ENCODE data around the gene PRKCZ.

The PRKCZ gene

GRCh38 chr1:2025491-2025981, 24.7 kb upstream of the PRKCZ start:
- no peak for FAIRE-seq

GRCh38 chr1:2027961-2028583, 22.1 kb upstream of the PRKCZ start:
- FAIRE-seq: no peak

GRCh38 chr1:2028870-2029560, 21.2 kb upstream of the PRKCZ start:
- FAIRE-seq: no peak

DNA sequence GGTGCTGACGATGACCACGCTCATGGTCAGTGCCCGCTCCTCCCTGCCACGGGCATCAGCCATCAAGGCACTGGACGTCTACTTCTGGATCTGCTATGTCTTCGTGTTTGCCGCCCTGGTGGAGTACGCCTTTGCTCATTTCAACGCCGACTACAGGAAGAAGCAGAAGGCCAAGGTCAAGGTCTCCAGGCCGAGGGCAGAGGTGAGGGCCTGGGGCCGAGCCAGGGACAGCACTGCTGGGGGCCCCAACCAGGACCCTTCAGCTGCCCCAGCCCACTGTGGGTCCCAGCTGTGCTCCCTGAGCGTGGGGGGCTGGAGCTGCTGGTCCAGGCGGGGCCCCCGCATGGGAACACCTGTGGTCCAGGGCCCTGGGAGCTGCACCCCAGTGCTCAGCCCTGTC, 20.6 kb upstream of the PRKCZ start:
- FAIRE-seq: no peak

- FAIRE-seq: no peak
These were observed 19.9 kb upstream of the PRKCZ start for GRCh38 chr1:2030076-2030871.

GRCh38 chr1:2031546-2032540, 18.4 kb upstream of the PRKCZ start:
- no peak for FAIRE-seq

- FAIRE-seq: no peak
These were observed 17.5 kb upstream of the PRKCZ start for GRCh38 chr1:2032737-2033136.

DNA sequence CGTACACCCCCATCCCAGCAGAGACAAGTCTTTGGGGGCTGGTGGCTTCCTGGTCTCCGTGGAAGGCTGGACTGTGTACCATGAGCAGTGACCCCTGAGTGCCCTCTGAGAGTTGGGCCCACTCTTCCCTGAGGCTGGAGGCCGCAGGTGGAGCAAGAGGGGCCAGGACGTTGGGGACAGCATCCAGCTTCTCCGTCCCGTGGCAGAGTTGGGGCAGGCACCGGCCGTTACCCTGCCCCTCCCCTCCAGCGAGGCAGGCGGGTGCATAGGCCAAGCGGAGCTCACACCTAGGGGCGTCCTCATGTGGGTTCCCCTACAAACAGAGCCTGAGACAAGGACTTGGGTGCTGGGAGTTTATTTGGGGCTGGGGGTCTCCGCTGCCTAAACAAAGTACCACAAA, 17.0 kb upstream of the PRKCZ start:
- FAIRE-seq: no peak

DNA sequence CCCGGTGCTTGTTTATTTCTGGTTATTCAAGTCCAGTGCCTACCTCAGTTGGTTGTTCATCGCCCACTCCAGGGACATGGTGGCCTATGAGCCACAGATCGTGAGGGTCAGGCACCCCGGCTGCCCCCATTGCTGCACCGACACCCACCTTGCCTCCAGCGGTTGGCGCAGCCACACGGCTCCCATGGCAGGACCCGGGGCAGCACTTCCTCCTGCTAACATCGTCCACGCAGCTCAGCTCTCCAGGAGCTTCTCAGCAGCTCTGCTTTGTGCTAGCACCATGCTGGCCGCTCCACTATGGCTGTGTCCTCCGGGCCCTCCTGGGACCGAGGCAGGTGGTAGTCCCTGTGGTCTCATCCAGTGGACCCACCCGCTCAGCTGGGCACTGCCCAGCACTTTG, 13.9 kb upstream of the PRKCZ start:
- FAIRE-seq: no peak

- FAIRE-seq: no peak
These were observed 12.8 kb upstream of the PRKCZ start for GRCh38 chr1:2037314-2037979.

DNA sequence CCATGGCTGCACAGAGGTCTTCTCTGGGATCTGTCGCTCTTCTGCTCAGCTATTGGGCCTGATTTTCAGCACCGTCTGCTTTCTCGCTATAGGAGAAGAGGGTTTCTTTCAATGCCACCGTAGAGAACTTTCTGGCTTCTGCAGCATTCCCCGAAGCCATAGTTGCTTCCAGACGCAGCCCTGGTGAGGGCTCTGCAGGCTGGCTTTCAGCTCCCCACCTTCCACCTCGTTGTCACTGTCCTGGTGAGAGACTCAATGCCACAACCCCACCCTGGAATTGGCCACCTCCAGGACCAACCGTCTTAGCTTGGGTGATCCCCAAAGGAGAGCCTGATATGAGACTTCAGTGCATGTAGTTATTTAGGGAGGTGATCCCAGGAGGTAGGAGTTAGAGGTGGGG, 12.0 kb upstream of the PRKCZ start:
- no peak for FAIRE-seq

GRCh38 chr1:2039251-2039650, 11.0 kb upstream of the PRKCZ start:
- no peak for FAIRE-seq

DNA sequence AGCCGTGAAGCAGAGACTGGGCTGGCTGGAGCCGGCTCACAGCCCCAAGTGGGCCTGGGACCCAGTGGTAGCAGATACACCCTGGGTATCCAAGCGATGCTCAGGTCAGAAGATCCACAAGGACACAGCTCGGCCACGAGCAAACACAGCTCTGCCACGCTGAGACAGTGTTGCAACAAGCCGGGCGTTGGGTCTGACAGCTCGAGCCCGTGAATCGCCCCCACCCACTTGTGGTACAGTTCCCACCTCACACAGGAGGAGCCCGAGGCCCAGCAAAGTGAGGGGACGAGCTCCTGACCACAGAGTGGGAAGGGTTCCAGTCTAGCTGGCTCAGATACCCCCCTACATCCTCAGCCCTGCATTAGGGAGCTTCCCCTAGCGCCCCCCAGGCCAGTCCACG, 8.9 kb upstream of the PRKCZ start:
- no peak for FAIRE-seq

DNA sequence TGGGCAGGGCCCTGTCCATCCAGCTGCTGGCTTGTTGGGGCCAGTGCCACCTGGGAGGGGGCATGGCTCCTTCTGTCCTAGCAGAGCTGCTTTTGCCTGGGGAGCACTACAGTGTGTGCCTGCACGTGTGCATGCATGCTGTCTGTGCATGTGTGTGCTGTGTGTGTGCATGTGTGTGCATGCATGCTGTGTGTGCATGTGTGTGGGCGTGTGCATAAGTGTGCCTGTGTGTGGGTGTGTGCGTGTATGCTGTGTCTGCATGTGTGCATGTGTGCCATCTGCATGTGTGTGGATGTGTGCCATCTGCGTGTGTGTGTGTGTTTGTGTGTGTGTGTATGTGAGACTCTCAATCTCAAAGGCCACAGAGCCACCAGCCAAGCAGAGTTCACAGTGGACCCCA, 8.3 kb upstream of the PRKCZ start:
- no peak for FAIRE-seq

DNA sequence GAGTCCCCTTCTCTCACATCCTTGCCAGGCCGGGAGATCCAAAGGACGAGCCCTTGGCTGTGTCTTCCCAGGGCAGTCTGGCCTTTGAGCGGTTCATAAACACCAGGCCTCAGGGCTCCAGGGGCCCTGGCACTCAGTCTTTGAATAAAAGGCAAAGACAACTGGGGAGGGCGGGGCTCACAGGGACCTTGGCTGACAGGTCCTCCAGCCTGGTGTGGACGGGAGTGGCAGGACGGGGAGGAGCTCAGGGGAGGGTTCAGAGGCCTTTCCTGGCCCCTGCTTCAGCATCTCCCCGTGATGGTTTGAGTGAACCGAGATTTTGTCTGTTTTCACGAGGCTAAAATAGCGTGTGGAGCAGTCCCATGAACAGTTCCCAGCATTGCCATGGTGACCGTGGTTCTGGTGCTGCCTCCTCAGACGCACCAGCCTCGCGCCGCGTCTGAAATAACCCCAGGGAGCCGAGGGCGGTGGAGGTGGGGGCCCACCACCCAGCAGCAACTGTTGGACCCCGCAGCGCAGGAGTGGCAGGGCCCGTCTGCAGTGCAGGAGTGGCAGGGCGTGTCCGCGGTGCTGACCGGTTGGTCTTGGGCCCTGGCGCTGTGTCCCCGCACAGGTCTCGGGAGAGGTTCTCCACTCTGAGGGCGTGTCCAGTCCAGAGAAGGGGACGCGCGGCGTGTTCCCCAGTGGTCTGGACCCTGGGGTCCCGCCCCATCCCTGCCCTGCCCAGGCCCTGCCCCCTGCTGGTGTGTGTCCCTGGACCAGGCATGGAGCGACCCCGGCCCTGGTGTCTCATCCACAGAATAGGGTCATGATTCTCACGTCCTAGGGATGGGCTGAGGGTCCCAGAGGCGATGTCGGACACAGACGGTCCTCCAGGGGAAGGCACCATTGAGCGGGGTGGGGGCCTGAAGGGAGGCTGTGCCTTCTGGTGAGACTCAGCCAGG, 7.1 kb upstream of the PRKCZ start:
- no peak for FAIRE-seq

DNA sequence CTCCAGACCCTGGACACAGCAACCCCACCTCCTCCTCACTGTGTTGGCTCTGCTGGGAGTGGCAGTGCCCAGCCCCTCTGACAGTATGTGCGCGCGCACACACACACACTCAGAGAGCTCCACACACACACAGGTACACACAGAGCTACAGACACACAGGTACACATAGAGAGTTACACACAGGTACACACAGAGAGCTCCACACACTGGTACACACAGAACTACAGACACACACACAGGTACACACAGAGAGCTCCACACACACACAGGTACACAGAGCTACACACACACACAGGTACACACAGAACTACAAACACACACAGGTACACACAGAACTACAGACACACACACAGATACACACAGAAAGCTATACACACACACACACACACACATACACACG, 6.3 kb upstream of the PRKCZ start:
- no peak for FAIRE-seq

DNA sequence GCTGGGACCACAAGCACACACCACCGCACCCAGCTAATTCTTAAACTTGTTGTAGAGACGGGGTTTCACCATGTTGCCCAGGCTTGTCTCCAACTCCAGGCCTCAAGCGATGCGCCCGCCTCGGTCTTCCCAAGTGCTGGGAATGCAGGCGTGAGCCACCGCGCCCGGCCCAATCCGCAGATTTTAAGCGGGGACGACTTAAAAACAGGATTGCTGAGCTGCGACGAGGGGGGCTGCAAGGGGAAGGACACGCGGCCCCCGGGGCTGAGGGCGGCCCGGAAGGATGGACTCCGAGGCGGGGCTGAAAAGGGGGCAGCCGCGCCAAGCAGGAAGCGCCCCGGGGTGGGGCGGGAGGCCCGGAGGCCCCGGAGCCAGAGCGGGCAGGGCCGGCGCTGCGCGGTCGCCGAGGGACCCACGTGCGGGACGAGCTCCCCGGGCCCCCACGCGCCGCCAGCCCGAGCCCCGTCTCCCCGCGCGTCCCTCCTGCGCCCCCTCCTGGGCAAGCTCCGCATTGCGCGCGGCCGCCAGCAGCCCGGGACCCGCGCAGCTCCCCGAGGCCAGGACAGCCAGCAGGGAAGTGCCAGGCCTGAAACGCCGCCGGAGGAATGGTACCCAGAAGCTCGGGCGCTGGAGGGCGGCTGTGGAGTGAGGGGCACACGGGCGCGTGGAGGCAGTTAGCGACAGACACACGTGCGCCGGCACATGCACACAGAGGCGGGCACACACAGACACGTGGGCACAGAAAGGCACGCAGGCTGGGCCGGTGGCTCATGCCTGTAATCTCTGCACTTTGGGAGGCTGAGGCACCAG, 5.5 kb upstream of the PRKCZ start:
- no peak for FAIRE-seq

DNA sequence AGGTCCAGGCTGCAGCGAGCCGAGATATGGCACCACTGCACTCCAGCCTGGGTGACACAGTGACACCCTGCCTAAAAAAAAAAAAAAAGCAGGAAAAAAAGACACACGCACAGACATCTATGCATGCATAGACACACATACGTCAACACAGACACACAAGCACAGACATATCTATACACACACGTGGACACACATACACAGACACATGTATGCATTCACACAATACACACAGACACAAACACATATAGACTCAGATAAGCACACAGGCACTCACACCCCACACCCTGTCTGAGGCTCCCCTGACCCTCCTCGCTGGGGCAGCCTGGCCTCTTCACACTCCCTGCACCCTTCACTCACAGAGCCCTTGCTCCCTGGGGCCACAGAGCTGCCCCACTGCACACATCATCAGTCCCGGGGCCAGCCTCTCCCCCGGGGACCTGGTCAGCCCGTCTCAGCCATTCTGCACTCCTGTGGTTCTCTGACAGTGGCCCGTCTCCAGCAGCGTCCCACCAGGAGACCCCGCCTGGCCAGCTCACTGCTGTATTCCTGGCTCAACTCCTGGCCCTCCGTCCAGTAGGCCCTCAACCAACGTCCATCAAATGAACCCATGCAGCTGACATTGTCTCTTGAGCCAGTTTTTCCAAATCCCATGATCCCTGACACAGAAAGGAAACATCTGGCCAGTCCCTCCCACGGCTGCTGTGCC, 4.6 kb upstream of the PRKCZ start:
- no peak for FAIRE-seq

Data from endometrium (tissue), 2 donors.